ENCODE data around the gene GLB1L3. TPM values are rescaled to one million over a fixed set of nuclear protein-coding genes. Genes with fewer than 3 reads are reported as not detected.

The GLB1L3 gene
- polyA plus RNA-seq, 1 donor = 0.10 TPM

DNA sequence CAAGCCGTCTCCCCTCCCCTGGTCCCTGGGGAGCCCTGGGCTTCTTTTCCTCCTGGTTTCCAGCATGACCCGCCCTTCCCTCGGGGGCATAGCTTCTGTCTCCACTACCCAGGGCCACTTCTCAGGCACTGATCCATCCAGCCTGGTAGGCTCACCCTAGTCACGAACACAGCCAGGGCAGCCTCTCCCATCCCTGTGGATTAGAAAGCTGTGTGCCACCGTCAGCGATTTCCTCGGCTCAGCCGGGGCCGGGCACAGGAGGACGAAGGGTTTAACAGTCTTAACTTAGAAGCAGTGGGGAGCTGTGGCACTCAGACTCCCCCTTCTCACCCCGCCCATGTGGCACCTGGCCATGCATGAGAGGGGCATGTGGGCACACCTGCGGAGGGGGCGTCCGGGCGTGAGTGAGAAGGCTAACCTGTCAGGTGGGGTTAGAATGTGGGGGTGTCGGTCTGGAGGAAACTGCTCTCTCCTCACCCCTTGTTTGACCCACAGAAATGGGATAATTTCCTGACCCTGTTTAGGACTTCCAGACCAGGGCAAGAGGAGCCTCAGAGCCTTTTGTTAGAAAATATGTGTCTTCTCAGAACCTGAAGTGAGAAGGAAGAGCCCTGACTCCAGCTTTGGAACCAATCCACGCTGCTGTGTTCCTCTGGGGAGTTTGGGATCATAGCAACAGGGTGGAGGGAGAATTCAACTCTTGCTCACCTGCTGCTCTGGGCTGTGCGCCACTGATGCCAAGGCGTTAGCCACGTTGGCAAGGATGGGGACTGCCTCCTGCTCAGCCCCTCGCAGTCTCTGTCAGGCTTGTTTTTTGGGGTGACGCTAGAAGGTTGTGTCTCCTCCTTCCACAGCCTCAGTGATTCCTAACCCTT is 70.2 kb downstream of the GLB1L3 start:
- no peak for DNase-seq

DNA sequence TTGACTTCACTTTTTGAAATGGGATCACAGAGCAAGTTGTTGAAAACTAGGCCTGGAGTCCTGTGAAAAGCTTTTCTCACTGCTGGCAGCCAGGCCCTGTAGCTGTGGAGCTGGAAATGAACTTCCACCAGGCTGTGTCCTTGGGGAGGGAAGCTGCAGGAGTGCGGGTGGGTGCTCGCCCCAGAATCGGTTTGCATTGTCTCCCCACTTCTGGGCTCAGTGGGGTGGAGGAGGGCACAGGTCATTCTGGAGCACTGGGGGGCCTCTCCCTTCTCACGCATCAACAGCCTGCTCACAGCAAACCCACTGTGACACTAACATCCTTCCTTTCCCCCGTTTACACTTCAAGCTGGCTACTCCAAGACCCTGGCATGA is 70.8 kb downstream of the GLB1L3 start:
- DNase-seq = no peak

DNA sequence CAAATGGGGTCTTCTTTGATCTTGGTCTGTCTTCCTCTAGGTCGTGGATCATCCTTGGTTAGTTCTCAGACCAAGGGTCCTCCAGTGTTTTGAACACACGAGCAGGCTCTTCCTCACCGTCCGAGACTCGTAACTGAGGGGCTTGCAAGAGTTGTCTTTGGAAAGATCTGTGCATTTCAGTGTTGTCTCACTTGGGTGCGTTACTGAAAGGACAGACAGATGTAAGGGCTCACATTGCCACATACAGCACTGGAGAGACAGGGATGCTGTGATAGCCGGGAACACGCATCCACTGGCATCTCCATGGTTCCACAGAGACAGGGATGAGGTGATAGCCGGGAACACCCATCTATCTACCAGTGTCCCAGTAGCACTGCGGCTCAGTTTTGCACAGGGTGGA is 71.3 kb downstream of the GLB1L3 start:
- DNase-seq = no peak

DNA sequence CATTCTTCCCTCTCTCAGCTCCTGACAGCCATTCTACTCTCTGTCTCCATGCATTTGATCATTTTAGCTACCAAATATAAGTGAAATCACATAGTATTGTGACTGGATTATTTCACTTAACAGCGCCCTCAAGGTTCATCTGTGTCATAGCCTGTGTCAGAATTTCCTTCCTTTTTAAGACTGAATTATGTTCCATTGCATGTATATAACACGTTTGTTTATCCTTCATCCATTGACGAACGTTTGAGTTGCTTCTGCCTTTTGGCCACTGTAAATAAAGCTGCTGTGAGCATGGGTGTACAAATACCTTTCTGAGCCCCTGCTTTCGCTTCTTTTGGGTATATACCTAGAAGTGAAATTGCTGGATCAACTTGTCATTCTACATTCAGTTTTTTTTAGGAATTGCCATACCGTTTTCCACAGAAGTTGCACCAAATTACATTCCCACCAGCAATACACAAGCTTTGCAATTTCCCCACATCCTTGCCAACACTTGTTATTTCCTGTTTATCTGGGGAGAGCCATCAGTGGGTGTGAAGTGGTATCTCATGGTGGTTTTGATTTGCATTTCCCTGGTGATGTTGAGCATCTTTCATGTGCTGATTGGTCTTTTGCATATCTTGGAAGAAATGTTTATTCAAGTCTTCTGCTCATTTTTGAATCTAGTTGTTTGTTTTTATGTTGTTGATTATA is 73.1 kb downstream of the GLB1L3 start:
- DNase-seq = no peak

DNA sequence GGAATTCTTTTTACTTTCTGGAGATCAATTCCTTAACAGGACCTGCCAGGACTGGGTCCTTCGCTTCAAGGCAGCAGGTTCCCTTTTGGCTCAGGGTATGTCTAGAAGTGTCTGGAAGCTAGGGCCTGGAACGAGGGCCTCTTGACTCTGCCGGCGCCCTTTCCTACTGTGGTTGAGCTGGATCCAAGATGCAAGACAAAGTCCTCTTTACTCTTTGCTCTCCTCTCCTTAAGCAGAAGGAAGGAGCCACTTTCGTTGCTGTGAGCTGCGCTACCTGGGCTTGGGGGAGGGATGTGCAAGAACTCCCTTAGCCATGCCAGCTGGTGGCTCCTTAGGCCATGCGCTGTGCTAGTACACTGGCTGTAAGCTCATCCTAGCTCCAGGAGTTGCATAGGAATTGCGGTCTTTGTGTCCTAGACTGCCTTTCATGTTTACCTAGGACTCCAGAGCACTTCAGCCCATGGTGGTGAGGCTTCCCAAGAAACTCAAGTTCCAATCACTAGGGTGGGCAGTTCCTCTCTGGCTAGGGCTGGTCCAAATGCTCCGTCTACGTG is 73.7 kb downstream of the GLB1L3 start:
- no peak for DNase-seq

DNA sequence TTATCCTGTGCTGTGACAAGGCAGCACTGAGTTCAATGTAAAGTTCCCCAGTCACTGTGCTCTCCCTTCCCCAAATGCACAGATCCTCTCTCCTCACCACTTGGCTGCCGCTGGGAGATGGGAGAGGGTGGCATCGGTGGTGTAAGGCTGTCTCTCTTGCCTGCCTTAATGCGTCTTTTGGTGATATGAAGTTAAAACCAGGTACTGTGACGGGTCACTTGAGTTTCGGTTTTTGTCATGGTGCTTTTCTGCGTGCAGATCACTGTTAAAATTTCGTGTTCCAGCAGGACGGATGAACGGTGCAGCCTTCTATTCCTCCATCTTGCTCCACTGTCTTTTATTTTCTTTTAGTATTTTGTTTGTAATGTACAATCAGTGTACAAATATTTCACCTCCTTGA is 74.2 kb downstream of the GLB1L3 start:
- no peak for DNase-seq

DNA sequence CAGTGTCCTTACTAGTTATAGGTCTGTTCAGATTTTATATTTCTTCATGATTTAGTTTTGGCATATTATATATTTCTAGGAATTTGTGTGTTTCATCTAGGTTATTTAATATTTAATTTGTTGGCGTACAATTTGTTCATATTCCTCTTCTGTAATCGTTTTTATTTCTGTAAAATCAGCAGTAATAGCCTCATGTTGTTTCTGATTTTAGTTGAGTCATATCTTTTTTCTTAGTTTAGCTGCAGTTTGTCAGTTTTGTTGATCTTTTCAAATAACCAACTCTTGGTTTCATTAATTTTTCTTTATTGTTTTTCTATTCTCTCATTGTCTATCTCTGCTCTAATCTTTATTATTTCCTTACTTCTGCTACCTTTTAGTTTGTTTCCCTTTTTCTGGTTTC is 75.9 kb downstream of the GLB1L3 start:
- DNase-seq = no peak

DNA sequence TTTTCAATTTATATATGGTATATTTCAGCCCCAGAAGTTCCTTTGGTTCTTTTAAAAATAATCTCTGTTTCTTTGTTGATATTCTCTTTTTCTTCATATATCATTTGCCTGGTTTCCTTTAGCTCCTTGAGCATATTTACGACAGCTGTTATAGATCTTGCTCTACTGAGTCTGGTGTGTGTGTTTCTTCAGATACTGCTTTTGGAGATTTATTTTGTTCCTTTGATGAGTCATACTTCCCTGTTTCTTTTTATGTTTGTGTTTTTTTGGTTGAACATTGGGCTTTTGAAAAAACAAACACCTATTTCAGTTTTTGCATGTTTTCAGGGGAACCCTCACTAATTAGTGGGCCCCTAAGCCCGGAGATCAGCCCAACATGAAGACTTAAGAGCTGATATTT is 79.0 kb downstream of the GLB1L3 start:
- DNase-seq = no peak

DNA sequence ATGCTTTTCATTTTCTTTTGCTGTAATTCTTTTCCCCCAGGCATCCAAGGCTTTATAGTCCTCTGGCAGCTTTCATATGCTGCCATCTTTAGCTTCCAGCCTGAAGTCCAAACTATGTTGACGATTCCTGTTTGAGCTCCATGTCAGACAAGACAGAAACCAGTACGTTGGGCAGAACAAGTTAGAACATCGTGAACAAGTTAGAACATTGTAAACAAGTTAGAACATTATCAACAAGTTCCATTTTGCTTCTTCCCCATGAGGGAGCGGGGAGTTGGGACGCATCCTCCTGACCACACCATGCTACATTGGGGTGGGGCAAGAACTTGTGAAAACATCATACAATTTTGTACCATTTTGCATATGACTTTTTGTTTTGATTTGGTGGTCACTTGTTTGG is 79.5 kb downstream of the GLB1L3 start:
- no peak for DNase-seq

DNA sequence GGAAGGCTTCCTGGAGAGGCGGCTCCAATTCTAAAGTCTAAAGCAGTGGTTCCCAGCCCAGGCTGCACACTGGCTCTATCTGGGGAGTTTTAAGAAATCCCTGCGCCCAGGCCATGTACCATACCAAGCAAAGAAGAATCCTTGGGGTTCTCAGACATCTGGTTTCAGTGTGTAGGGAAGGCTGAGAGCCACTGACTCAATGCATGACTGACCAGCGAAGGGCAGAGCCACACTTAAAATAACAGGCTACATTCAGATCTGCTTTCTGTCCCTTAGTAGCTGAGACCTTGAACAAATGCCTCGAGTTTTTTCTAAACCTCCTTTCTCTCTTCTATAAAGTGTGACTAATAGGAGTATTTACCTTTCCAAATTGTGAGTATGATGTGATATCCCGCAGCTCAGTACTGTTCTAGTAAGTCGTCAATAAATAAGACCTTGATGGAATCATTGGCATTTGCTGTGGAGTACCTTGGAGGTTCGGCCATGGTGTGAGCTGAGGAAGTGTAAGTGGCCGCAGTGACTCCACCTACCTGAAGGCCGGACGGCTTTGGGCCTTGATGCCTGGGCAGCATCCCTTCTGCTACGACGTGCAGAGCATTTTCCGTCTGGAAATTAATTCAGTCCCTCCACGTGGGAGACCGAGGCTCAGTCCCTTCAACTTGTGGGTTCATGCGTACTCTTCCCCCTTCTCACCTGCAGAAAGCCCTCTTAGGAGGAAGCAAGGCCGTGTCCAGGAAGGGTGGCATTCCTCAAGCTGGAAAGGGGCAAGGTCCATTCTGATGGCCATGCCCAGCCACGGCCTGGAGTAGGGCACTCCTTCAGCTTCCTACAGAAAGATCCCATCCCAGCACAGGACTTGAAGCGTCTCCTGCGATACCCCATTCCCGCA is 80.7 kb downstream of the GLB1L3 start:
- DNase-seq = no peak

DNA sequence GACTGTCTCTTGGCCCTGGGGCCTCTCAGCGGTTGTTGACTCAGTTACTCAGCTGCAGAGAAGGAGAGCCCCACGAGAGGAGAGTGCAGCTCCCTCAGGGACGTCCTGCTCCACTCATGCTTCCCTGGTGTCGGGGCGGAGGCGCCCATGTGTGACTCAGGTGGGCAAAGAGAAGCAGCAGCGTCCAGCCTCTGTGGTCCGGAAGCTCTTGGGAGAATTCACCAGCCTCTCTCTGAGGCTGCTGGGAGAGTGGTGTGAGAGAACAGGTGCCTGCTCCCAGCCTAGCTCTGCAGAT is 81.3 kb downstream of the GLB1L3 start:
- no peak for DNase-seq

DNA sequence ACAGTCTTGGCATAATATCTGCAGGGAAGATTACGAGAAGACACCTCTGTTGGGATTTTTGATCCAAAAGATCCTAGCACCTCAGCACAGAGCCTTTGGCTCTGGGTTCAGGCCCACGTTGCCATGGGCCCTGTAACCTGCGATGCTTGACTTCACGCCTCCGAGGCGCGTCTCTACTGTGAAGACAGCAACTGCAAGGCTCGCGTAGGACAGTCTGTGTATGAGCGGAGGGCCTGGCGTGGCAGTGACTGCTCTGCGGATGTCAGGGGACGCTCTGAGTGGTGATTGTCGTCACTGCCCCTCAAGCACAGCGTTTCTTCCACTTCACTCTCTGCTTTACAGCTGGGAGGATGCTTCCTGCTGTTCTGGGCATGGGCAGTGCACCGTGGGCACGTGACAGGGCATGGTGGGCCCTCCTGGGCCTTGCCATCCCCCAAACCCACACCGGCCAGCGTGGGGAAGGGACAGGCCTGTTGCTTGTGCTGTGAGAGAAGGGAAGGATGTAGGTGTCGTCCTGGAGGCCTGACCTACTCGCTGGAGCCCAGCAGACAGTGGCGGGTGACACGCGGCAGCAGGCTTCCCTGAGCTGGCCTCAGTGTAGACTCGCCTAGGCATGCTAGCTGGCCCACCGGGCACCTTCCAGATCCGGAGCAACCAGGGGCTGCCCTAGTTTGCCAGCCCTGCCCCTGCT is 82.1 kb downstream of the GLB1L3 start:
- DNase-seq = no peak

DNA sequence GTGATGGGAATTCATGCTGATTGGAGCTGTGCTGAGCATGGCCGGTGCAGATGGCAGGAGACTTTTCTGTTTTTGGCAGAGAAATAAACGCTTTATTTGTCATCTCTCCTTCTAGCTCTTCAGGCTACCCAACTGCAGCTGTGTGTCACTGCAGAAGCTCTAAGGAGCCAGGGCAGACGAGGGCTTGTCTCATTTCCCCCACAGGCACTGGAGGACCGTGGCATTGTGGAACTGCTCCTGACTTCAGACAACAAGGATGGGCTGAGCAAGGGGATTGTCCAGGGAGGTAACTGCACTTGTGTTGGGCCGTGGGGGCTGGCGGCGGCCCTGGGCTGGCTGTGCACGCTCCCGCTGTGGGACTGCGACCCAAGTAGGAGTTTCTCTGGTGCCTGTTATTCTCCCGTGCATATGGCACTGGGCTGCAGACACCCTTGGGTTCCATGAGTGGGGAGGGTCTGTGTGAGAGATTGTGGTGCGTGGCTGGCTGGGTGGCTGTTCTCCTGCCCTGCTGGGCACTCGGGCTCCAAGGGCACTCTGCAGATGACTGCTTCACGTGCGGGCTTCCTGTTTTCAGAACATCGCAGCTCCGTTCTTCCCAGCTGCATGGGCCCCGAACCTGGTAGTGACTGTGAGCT is 82.8 kb downstream of the GLB1L3 start:
- DNase-seq = no peak

DNA sequence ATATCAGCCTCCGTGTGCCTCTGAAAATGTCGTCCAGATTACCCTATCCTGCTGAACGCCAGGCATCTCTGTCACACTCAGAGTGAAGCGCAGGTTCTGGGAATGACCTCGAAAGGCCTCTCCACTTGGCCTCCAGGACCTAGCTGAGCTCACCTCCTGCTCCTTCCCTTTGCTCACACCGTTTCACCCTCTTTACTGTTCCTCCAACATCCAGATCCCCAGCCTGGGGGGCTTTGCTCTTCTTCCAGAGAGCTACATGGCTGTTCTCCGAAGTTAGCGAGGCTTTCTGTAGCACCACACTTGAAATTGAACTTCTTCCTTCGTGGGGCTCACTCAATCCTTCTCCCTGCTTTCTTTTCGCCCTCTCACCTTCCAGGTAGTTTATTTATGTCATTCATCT is 83.5 kb downstream of the GLB1L3 start:
- DNase-seq = no peak

DNA sequence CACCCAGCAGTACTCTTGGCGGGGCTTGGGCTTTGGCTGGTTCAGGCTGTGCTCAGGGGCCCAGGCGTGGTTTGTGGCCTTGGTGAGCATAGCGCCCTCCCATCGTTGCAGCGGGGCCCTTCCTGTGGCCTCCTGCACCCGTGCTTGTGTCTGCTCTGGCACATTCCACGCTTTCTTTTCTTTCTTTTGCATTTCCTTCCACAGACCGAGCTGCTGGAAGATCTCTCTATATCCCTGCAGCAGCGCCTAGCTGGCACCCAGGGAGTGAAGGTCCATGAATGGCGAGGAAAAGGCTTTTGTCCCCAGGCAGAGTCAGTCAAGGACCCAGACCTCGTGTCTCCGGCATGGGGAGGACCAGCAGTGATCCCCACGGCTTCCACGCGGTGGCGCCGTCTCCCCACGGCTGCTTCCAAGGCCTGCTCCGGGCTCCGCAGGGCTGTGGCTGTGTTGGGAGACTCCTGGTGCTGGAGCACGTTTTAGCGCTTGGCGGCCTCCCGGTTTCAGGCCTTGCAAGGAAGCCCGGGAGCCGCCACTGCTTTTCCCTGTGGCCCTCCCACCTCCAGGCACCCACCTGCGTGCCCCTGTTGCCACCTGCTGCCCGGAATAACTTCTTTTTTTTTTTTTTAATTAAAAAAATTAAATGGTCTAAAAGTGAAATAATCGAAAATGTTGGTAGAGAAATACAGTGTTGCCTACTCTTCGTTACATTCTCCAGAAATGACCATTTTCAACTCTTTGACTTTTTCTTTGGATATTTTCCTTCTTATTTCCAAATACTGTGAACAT is 84.1 kb downstream of the GLB1L3 start:
- peak; percentile 75 for DNase-seq

DNA sequence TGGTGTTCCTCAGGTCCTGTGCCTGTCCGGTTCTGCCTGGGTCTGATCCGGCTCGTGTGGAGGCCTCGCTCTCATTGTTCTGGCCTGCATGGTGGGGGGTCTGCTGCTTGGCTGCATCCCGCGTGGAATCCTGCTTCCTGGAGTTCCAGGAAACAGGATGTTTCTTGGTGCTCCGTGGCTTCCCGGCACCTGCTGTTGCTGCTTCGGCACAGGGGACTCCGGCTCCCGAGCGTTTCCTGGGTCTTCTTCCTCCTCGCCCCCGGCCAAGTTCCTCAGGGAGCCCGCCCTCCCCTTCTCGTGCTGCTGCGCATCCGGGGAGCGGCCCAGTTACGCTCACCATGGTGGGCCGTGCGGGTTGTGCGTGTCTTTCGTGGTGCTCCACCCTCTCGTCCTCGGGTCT is 85.5 kb downstream of the GLB1L3 start:
- DNase-seq = no peak

DNA sequence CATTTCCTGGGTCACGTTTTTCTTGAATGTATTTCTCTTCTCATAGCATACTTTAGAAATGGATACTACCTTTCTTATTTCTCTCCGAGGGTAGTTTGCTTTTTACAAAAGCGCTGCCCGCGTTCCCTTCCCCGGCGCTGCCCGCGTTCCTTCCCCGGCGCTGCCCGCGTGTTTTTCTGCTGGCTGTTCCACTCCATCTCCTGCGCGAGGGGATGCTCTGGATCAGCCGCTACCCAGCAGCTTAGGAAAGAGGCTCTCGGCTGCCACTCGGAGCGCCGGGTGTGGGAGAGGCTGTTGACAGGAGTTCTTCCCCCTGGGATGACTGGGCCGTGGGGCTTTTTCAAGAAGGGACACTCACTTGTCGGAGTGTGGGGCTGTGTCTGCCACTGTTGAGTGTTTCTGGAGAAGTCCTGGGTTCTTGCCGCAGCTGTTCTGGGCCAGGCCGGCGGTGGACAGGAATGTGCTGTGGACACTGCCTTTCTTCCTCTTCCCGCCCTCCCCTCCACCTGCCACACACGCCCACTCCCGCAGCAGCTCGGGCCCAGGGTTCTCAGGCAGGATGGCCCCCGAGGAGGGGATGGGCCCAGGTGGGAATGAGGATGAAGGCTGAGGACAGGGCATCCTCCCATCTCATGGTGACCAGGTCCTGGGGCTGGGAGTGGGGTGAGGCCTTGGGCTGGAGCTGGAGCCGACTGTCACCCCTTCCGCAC is 86.2 kb downstream of the GLB1L3 start:
- DNase-seq = no peak

DNA sequence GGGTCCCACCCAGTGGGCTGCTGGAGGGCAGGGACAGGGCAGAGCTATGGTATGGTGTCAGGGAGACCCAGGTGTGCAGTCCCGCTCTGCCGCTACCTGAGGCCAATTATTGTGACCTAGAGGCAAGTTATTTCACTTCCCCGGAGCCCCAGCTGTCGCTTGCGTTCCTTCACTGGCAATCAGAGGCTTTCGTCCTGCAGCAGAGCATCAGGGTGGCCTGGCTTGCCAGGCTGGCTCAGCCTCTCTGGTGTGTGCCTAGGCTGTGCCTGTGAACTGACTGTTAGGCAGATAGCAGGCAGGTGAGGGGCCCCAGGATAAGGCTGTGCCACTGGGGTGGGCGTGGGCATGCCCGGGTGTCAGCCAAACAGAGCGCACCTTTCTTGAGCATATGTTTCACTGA is 87.0 kb downstream of the GLB1L3 start:
- no peak for DNase-seq

DNA sequence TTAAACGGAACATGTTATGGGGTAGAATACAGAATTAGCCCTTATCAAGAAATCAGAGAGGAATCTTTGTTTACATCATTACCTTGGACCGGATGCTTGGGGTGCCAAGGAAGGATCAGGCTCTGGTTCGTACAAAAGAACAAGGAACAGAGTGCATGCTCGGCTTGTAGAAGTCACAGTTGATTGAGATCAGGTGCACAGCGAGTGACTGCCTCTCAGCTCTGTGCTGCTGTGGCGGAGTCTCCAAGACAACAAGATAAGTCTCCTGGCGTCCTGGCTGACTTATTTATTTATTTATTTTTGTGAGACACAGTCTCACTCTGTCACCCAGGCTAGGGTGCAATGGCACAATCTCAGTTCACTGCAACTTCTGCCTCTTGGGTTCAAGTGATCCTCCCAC is 87.4 kb downstream of the GLB1L3 start:
- DNase-seq = no peak

DNA sequence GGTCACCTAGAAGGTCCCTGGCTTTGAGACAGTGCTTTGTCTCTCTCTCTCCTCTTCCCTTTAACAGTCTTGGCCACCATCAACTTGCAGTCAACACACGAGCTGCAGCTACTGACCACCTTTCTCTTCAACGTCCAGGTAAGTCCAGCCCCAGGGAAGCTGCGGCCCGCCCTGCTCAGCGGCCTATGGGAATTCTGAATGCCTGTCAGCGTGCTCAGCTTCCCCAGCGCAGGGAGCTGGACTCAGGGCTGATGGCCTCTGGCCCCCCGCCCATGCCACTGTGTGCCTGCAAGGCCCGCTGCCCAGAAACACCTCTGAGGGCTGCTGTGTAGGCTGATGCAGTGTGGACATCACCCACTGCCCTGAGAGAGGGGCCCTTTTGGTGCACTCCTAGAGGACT is 88.1 kb downstream of the GLB1L3 start:
- no peak for DNase-seq
